Measurements from ENCODE around the gene CUX1.

- TF ChIP-seq CTCF (conservative IDR thresholded peaks at IDR 0.05; ENCODE audit: low read depth, low read length) (no peak), EZH2 (IDR thresholded peaks at IDR 0.05; ENCODE audit: low read length, unreplicated experiment) (no peak), EZH2phosphoT487 (IDR thresholded peaks at IDR 0.05; ENCODE audit: borderline replicate concordance, low read length) (no peak)
Observed at GRCh38 chr7:102261451-102261850, 444.0 kb downstream of the CUX1 start.
